PFSK-1 (cell line): ENCODE data around the gene NAXD.

Experiments used
- FOXP2 ChIP-seq: optimal IDR thresholded peaks from 2 replicates; pipeline ENCODE3; 2011; ENCODE audit warnings: borderline replicate concordance, control low read depth, inconsistent platforms; ENCODE audit not compliant: insufficient read depth; ENCODE audit errors: extremely low read length, extremely low read depth
- POLR2AphosphoS5 ChIP-seq: IDR thresholded peaks from 2 replicates; pipeline ENCODE4 v1.6.1; 2012; ENCODE audit warnings: low read depth, mild to moderate bottlenecking, control low read depth, low read length, moderate library complexity
- SIN3A ChIP-seq: IDR thresholded peaks from 2 replicates; pipeline ENCODE4 v1.6.1; 2012; ENCODE audit warnings: mild to moderate bottlenecking, low read length, moderate library complexity, borderline replicate concordance; ENCODE audit not compliant: insufficient read depth
- TAF1 ChIP-seq: IDR thresholded peaks from 2 replicates; pipeline ENCODE4 v1.6.1; 2012; ENCODE audit warnings: low read length, control low read depth, borderline replicate concordance; ENCODE audit not compliant: insufficient read depth
- TF ChIP-seq, protein P1 (sequence below), 2 experiments: IDR thresholded peaks; 2 replicates each; pipeline versions ENCODE4 v1.6.1 to v1.8.0; 2011 to 2012; ENCODE audit warnings: low read depth in 2 of 2, low read length in 2 of 2, control low read depth in 1 of 2, inconsistent platforms in 1 of 2, mild to moderate bottlenecking in 1 of 2, moderate library complexity in 1 of 2; ENCODE audit not compliant: insufficient read depth in 1 of 2

The NAXD gene

GRCh38 chr13:110650436-110650835 lies 35.1 kb downstream of the NAXD start:
- TF ChIP-seq TAF1 (no peak), SIN3A (no peak), POLR2AphosphoS5 (no peak), FOXP2 (no peak)
- TF ChIP-seq, protein P1, sequence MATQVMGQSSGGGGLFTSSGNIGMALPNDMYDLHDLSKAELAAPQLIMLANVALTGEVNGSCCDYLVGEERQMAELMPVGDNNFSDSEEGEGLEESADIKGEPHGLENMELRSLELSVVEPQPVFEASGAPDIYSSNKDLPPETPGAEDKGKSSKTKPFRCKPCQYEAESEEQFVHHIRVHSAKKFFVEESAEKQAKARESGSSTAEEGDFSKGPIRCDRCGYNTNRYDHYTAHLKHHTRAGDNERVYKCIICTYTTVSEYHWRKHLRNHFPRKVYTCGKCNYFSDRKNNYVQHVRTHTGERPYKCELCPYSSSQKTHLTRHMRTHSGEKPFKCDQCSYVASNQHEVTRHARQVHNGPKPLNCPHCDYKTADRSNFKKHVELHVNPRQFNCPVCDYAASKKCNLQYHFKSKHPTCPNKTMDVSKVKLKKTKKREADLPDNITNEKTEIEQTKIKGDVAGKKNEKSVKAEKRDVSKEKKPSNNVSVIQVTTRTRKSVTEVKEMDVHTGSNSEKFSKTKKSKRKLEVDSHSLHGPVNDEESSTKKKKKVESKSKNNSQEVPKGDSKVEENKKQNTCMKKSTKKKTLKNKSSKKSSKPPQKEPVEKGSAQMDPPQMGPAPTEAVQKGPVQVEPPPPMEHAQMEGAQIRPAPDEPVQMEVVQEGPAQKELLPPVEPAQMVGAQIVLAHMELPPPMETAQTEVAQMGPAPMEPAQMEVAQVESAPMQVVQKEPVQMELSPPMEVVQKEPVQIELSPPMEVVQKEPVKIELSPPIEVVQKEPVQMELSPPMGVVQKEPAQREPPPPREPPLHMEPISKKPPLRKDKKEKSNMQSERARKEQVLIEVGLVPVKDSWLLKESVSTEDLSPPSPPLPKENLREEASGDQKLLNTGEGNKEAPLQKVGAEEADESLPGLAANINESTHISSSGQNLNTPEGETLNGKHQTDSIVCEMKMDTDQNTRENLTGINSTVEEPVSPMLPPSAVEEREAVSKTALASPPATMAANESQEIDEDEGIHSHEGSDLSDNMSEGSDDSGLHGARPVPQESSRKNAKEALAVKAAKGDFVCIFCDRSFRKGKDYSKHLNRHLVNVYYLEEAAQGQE (IDR thresholded peaks at IDR 0.05; ENCODE audit: insufficient read depth in 1 of 2, low read depth in 2 of 2, low read length in 2 of 2), result no peak

- no peak for TF ChIP-seq FOXP2
- TF ChIP-seq POLR2AphosphoS5, result no peak
- TF ChIP-seq TAF1, result no peak
- no peak for TF ChIP-seq SIN3A
- TF ChIP-seq, protein P1 (IDR thresholded peaks at IDR 0.05; ENCODE audit: insufficient read depth in 1 of 2, low read depth in 2 of 2, low read length in 2 of 2), result no peak
These were observed 35.9 kb downstream of the NAXD start for GRCh38 chr13:110651271-110651670.

GRCh38 chr13:110651726-110652230 lies 36.4 kb downstream of the NAXD start:
- TF ChIP-seq, protein P1 (IDR thresholded peaks at IDR 0.05; ENCODE audit: insufficient read depth in 1 of 2, low read depth in 2 of 2, low read length in 2 of 2), result no peak
- no peak for TF ChIP-seq FOXP2

DNA sequence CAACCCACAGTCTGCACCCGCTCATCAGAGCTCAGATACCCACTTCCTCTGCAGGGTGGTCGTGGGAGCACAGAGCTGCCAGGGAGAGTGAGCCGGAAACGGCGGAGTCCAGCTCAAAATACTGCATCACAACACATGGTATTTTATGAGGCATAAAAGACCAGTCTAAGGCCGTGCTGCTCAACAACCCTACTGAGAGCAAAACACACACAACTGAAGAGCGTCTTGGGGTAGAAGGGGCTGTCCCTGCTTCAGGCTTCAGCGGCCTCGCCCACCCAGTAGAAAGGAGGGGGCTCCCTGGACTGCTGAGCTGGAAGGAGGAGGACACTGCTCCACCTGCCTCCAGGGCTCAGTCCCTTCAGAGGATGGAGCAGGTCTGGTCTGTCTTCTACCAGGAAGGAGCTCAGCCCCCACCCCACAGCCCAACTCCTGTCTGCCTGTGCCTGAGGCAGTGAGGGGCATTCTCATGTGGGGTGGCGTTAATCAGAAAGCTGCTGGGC lies 36.9 kb downstream of the NAXD start:
- TF ChIP-seq, protein P1 (IDR thresholded peaks at IDR 0.05; ENCODE audit: insufficient read depth in 1 of 2, low read depth in 2 of 2, low read length in 2 of 2), result no peak
- no peak for TF ChIP-seq TAF1
- TF ChIP-seq SIN3A, result no peak
- no peak for TF ChIP-seq POLR2AphosphoS5

DNA sequence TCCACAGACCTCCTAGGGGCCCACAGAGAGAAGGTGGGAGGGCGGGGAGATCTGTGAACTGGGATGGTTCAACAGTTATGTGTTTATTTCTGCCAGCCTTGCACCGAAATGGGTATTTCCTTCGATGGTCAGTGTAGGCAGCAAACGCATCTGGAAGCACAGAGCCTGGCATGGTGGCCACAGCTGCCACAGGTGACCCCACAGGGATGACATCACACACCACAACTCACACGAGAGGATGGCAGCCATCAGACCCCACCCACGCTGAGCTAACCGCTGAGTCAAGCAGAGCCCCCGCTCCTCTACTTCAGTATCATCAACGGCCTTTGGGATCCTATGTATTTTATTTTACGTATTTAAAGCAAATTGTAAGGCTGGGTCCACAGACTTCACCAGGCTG lies 37.4 kb downstream of the NAXD start:
- no peak for TF ChIP-seq TAF1
- TF ChIP-seq SIN3A, result no peak
- TF ChIP-seq, protein P1 (IDR thresholded peaks at IDR 0.05; ENCODE audit: insufficient read depth in 1 of 2, low read depth in 2 of 2, low read length in 2 of 2), result no peak
- TF ChIP-seq POLR2AphosphoS5, result no peak
- no peak for TF ChIP-seq FOXP2
